Measurements from ENCODE around the gene TAS2R16. TPM values are rescaled to one million over a fixed set of nuclear protein-coding genes. Genes with fewer than 3 reads are reported as not detected.
A peak's percentile ranks its signal among the peaks of the same experiment; 100 is the strongest.

Gene TAS2R16
- total and polyA plus RNA-seq, 2 of the 13 experiments (the other 11 are each of a cell fraction or from before 2014, with no cell fraction given), result not detected

GRCh38 chr7:122970740-122971725, 24.5 kb downstream of the TAS2R16 start:
- ATAC-seq (no peak), FAIRE-seq (no peak), DNase-seq (ENCODE audit: low spot score) (peak; percentile 1)
- Histone ChIP-seq H2AFZ (ENCODE audit: low read length) (no peak overlapping the region), H3K79me2 (ENCODE audit: insufficient read depth, low read length) (no peaks in the 10 kb centered on the region), H4K20me1 (ENCODE audit: insufficient read depth, low read length) (no peaks in the 10 kb centered on the region), H3K4me2 (ENCODE audit: low read depth, low read length) (no peak overlapping the region), H3K27ac (ENCODE audit: extremely low read length, insufficient read depth, low read length) (no peak overlapping the region), H3K9me3 (ENCODE audit: low read length) (no peaks in the 10 kb centered on the region), H3K27me3 (ENCODE audit: control insufficient read depth in 1 of 2, insufficient read depth in 2 of 2, low read length in 2 of 2) (no peaks in the 10 kb centered on the region), H3K4me3 (replicated peaks in 1 of 3; ENCODE audit: insufficient read depth in 1 of 3, low read depth in 2 of 3, low read length in 3 of 3) (no peak overlapping the region), H3K9ac (ENCODE audit: insufficient read depth, low read depth, low read length) (no peak overlapping the region), H3K36me3 (replicated peaks in 1 of 2; ENCODE audit: control insufficient read depth in 1 of 2, insufficient read depth in 2 of 2, low read length in 2 of 2) (no peaks in the 10 kb centered on the region), H3K4me1 (ENCODE audit: insufficient read depth, low read length) (peaks cover 5% of the 10 kb centered on the region; the same call in 1 of the 2 replicates)
- intact Hi-C loops (cut with micrococcal nuclease; ENCODE audit: unreplicated experiment), result no loop called here
- CTCF ChIA-PET (ENCODE audit: low intra/inter-chr PET ratio, low total read pairs), result no interaction called here
- TF ChIP-seq, protein P1, sequence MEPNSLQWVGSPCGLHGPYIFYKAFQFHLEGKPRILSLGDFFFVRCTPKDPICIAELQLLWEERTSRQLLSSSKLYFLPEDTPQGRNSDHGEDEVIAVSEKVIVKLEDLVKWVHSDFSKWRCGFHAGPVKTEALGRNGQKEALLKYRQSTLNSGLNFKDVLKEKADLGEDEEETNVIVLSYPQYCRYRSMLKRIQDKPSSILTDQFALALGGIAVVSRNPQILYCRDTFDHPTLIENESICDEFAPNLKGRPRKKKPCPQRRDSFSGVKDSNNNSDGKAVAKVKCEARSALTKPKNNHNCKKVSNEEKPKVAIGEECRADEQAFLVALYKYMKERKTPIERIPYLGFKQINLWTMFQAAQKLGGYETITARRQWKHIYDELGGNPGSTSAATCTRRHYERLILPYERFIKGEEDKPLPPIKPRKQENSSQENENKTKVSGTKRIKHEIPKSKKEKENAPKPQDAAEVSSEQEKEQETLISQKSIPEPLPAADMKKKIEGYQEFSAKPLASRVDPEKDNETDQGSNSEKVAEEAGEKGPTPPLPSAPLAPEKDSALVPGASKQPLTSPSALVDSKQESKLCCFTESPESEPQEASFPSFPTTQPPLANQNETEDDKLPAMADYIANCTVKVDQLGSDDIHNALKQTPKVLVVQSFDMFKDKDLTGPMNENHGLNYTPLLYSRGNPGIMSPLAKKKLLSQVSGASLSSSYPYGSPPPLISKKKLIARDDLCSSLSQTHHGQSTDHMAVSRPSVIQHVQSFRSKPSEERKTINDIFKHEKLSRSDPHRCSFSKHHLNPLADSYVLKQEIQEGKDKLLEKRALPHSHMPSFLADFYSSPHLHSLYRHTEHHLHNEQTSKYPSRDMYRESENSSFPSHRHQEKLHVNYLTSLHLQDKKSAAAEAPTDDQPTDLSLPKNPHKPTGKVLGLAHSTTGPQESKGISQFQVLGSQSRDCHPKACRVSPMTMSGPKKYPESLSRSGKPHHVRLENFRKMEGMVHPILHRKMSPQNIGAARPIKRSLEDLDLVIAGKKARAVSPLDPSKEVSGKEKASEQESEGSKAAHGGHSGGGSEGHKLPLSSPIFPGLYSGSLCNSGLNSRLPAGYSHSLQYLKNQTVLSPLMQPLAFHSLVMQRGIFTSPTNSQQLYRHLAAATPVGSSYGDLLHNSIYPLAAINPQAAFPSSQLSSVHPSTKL (CRISPR knock-in tag; IDR thresholded peaks at IDR 0.05), result peak; percentile 36
- TF ChIP-seq SOX13 (IDR thresholded peaks at IDR 0.05) (no peak), SOX13 (CRISPR knock-in tag; conservative IDR thresholded peaks at IDR 0.05 in 1 of 2, IDR thresholded peaks at IDR 0.05 in 1 of 2) (peak in 1 of 2 experiments; percentile 23; a peak in 1 of 4 replicates), FOXA3 (CRISPR knock-in tag; IDR thresholded peaks at IDR 0.05) (peak; percentile 79), RFX5 (IDR thresholded peaks at IDR 0.05; ENCODE audit: low read depth, low read length) (no peak), KAT8 (CRISPR knock-in tag; IDR thresholded peaks at IDR 0.05) (no peak), NR2F6 (IDR thresholded peaks at IDR 0.05) (peak; percentile 58; the same call in 1 of the 2 replicates), NR2F6 (CRISPR knock-in tag; IDR thresholded peaks at IDR 0.05) (no peak), KLF13 (CRISPR knock-in tag; IDR thresholded peaks at IDR 0.05) (no peak), TCF7 (IDR thresholded peaks at IDR 0.05; ENCODE audit: low read depth) (0 out of 2 replicates have a peak, but pooled peaks have one; percentile 13), NR2F2 (IDR thresholded peaks at IDR 0.05; ENCODE audit: borderline replicate concordance, low read depth) (0 out of 2 replicates have a peak, but pooled peaks have one; percentile 19), FOXA1 (IDR thresholded peaks at IDR 0.05) (no peak), FOXA1 (CRISPR knock-in tag; IDR thresholded peaks at IDR 0.05) (peak; percentile 52; the same call in 1 of the 2 replicates), HMG20A (CRISPR knock-in tag; IDR thresholded peaks at IDR 0.05; ENCODE audit: borderline replicate concordance) (peak; percentile 53; the same call in 1 of the 2 replicates), PRDM4 (CRISPR knock-in tag; IDR thresholded peaks at IDR 0.05; ENCODE audit: borderline replicate concordance) (no peak), FOXP1 (IDR thresholded peaks at IDR 0.05) (no peak), FOXP1 (CRISPR knock-in tag; IDR thresholded peaks at IDR 0.05) (peak; percentile 70)
- TF ChIP-seq, protein P2, sequence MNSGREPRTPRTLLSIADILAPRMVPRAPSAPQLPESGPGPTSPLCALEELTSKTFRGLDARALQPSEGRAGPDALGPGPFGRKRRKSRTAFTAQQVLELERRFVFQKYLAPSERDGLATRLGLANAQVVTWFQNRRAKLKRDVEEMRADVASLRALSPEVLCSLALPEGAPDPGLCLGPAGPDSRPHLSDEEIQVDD (CRISPR knock-in tag; IDR thresholded peaks at IDR 0.05; ENCODE audit: borderline replicate concordance), result no peak
- 10% methylated on average over 6 of the region's 6 CpGs for WGBS (ENCODE audit: low lambda C conversion rate)
- in situ Hi-C loops (cut with HindIII; ENCODE audit: extremely low pct_ligation_motif_present, low pct_unique_long_range_greater_than_20kb), result no loop called here
- POLR2A ChIA-PET, result no interaction called here
- no TSS peak for BruUV-seq (replicated peaks)

All from HepG2 (cell line).